NCI-H187 (cell line): Measurements from ENCODE around the gene DUSP22.

Experiments
- DNase-seq, 2 experiments: peaks; one replicate each; lab custom pipeline; 2025; lab: John Stamatoyannopoulos, UW

The DUSP22 gene

GRCh38 chr6:381742-382461 is 89.6 kb downstream of the DUSP22 start:
- no peak for DNase-seq

- no peak for DNase-seq
These were observed 90.9 kb downstream of the DUSP22 start for GRCh38 chr6:382883-383810.

- no peak for DNase-seq
These were observed 91.6 kb downstream of the DUSP22 start for GRCh38 chr6:383856-384255.

GRCh38 chr6:384898-385297 is 92.6 kb downstream of the DUSP22 start:
- DNase-seq, result no peak

GRCh38 chr6:385614-386013 is 93.3 kb downstream of the DUSP22 start:
- no peak for DNase-seq

GRCh38 chr6:386688-387266 is 94.5 kb downstream of the DUSP22 start:
- DNase-seq, result no peak

- DNase-seq, result no peak
These were observed 95.0 kb downstream of the DUSP22 start for GRCh38 chr6:387293-387741.

- no peak for DNase-seq
These were observed 96.1 kb downstream of the DUSP22 start for GRCh38 chr6:388202-388903.

GRCh38 chr6:389143-389542 is 96.9 kb downstream of the DUSP22 start:
- no peak for DNase-seq

GRCh38 chr6:389622-390021 is 97.3 kb downstream of the DUSP22 start:
- no peak for DNase-seq

- no peak for DNase-seq
These were observed 98.7 kb downstream of the DUSP22 start for GRCh38 chr6:390914-391558.

GRCh38 chr6:391559-392440 is 99.5 kb downstream of the DUSP22 start, which contains the start of gene IRF4:
TSS of gene IRF4 (plus strand) at chr6:391752. CDS start at chr6:393153, 1,401 bp downstream.
- DNase-seq, result no peak

- DNase-seq, result no peak
These were observed 100.4 kb downstream of the DUSP22 start for GRCh38 chr6:392441-393390.

GRCh38 chr6:393391-394221 is 101.3 kb downstream of the DUSP22 start:
- DNase-seq, result no peak

GRCh38 chr6:394641-395289 is 102.5 kb downstream of the DUSP22 start:
- DNase-seq, result no peak

GRCh38 chr6:395432-396125 is 103.3 kb downstream of the DUSP22 start:
- DNase-seq, result no peak

- no peak for DNase-seq
These were observed 103.8 kb downstream of the DUSP22 start for GRCh38 chr6:396126-396520.
